ENCODE measurements around the gene LHFPL2. TPM values are rescaled to one million over a fixed set of nuclear protein-coding genes. Genes with fewer than 3 reads are reported as not detected.

Gene LHFPL2
- total and polyA plus RNA-seq, 2 of the 4 experiments (the other 2 are of a cell fraction): 6.5 to 11.3 TPM

DNA sequence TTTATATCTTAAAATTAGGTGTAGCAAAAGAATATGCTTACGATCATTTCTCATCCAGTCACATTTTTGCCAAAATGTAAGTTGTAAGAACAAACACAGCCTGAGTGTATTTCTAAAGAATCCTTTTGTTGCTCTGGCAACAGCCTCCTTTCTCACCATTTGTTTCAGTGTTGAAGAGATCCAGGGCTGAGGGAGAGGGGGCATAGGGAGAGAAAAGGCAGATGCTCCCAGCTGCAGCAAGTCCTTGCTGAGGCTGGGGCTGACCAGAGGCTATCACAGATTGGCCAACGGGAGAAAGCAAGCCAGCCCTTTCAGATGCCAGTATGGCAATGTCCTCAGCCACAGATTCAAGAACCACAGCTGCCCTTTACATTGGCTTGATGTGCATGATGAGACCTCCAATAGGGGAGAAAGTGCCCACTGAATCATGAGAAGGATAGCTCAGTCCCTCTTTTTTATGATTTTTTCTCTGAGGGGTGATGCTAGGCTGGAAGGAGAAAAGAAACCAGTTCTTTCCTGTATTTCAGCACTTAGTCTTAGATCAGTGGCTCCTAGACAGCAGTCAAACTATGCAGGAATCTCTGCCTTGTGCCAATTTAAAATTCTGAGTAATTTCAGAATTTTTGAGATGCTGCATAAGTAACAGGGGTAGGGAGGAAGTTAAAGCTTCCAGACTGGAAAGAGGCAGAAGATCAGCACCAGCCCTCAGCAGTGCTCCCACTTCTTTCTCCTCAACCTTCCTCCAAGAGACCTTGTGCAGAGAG is 142.1 kb downstream of the LHFPL2 start:
- Histone ChIP-seq H3K9me1 (ENCODE audit: insufficient read depth, low read length) (peaks cover 24% of the 10 kb centered on the region), H2BK20ac (ENCODE audit: low read depth, low read length) (peak overlapping the region; percentile 5; the same call in 1 of the 2 replicates), H4K5ac (ENCODE audit: low read depth, low read length) (peak overlapping the region; percentile 25; the same call in 1 of the 2 replicates), H3K79me1 (ENCODE audit: low read depth in 1 of 2, low read length in 2 of 2) (peaks cover 22 to 68% of the 10 kb centered on the region in 2 experiments), H3K4me2 (ENCODE audit: low read depth, low read length) (peak overlapping the region; percentile 45), H2BK15ac (ENCODE audit: low read depth, low read length) (peak overlapping the region; percentile 24; the same call in 1 of the 3 replicates), H2BK120ac (ENCODE audit: low read depth, low read length) (peak overlapping the region; percentile 42), H2AFZ (replicated peaks; ENCODE audit: low read length, poor library complexity) (no peak overlapping the region), H3K56ac (ENCODE audit: extremely low read depth, insufficient read depth, low read length) (no peak overlapping the region), H2BK5ac (ENCODE audit: low read depth, low read length, poor library complexity, severe bottlenecking) (no peak overlapping the region), H3K18ac (ENCODE audit: low read depth, low read length) (0 out of 2 replicates have a peak overlapping the region, but pooled peaks have one; percentile 22), H2AK9ac (replicated peaks; ENCODE audit: low read depth, low read length, poor library complexity) (no peak overlapping the region), H3K4me1 (ENCODE audit: control insufficient read depth, insufficient read depth, low read length) (peaks cover 51% of the 10 kb centered on the region), H3K27me3 (ENCODE audit: control insufficient read depth, insufficient read depth, low read length) (no peaks in the 10 kb centered on the region), H4K91ac (ENCODE audit: insufficient read depth, low read depth, low read length) (no peak overlapping the region; the same call in 1 of the 2 replicates), H3K23ac (ENCODE audit: low read depth, low read length) (peak overlapping the region; percentile 11; the same call in 1 of the 2 replicates), H3K14ac (replicated peaks; ENCODE audit: low read depth, low read length) (no peak overlapping the region; the same call in 1 of the 2 replicates), H2AK5ac (ENCODE audit: low read depth, low read length) (0 out of 2 replicates have a peak overlapping the region, but pooled peaks have one; percentile 15), H3K4ac (ENCODE audit: low read depth, low read length) (peak overlapping the region; percentile 44; the same call in 1 of the 2 replicates), H3K36me3 (ENCODE audit: control insufficient read depth, insufficient read depth, low read length) (peaks cover 3% of the 10 kb centered on the region; the same call in 1 of the 2 replicates), H4K20me1 (ENCODE audit: insufficient read depth, low read length) (peaks cover 30% of the 10 kb centered on the region; the same call in 1 of the 2 replicates), H3K9me3 (ENCODE audit: control insufficient read depth, insufficient read depth, low read length) (no peaks in the 10 kb centered on the region), H4K8ac (ENCODE audit: low read depth in 2 of 2, low read length in 2 of 2) (0 out of 4 replicates have a peak overlapping the region, but pooled peaks of 1 of the 2 experiments have one; percentile 6), H3K4me3 (ENCODE audit: insufficient read depth, low read depth, low read length) (no peak overlapping the region), H3K27ac (ENCODE audit: insufficient read depth, low read length) (peak overlapping the region; percentile 4; the same call in 1 of the 2 replicates), H3K9ac (ENCODE audit: low read depth, low read length) (no peak overlapping the region)
- intact Hi-C loops (cut with micrococcal nuclease) (loop anchor here (5.0 kb wide), 3 partner anchors 86 to 401 kb away; partner anchors contain the start of gene LHFPL2), in situ Hi-C loops (cut with MboI; ENCODE audit: low sequenced_read_pairs) (loop anchor here (10.0 kb wide), 1 partner anchor 88 kb away; no protein-coding TSS in a partner anchor), dilution Hi-C loops (cut with HindIII; ENCODE audit: low sequenced_read_pairs, unreplicated experiment) (no loop called here)
- POLR2A ChIA-PET (ENCODE audit: unreplicated experiment): no interaction called here
- DNase-seq (peak; percentile 39), ATAC-seq (ENCODE audit: low read depth) (no peak)
- WGBS, 2 experiments (ENCODE audit: extremely low coverage in 2 of 2, insufficient read length in 1 of 2): no CpG with 5 or more reads among the region's 2 CpGs
- no peak for TF ChIP-seq RAD21 (IDR thresholded peaks at IDR 0.05; ENCODE audit: low read length)
- no peak for TF ChIP-seq POLR2A (IDR thresholded peaks at IDR 0.05; ENCODE audit: low read depth, low read length)
- CTCF ChIA-PET: no interaction called here
- BruUV-seq (replicated peaks): no TSS peak

Data from IMR-90 (cell line).